Mucosa of descending colon (tissue), 3 donors: Measurements from ENCODE around the gene ATPAF1. TPM values are rescaled to one million over a fixed set of nuclear protein-coding genes. Genes with fewer than 3 reads are reported as not detected.

Experiments used
- ATAC-seq: fragments of 200-7000 bp; cut with Tn5 transposase; one replicate; pipeline ENCODE4 v1.9.1; 2020; ENCODE audit warnings: mild to moderate bottlenecking, moderate library complexity
- DNase-seq, 3 donors: peaks; one replicate each; pipeline ENCODE4 v3.0.0-alpha.2; 2020
- H3K36me3 ChIP-seq: fragments of 200-600 bp; one replicate; pipeline ENCODE4 v1.8.0; 2021; ENCODE audit warnings: low read depth, mild to moderate bottlenecking
- H3K4me1 ChIP-seq: fragments of 200-600 bp; one replicate; pipeline ENCODE4 v1.8.0; 2021; ENCODE audit warnings: low read depth, mild to moderate bottlenecking
- H3K4me3 ChIP-seq: fragments of 200-600 bp; one replicate; pipeline ENCODE4 v1.8.0; 2021; ENCODE audit warnings: mild to moderate bottlenecking
- H3K9me3 ChIP-seq: fragments of 200-600 bp; one replicate; pipeline ENCODE4 v1.8.0; 2021; ENCODE audit warnings: mild to moderate bottlenecking
- CTCF ChIP-seq: fragments of 200-600 bp; IDR thresholded peaks from one replicate; pipeline ENCODE4 v1.8.0; 2022; ENCODE audit warnings: antibody characterized with exemption, mild to moderate bottlenecking
- intact Hi-C, 2 donors: fragments of 100-400 bp; cut with DNase I in 1 of 2; cut with micrococcal nuclease in 1 of 2; formaldehyde crosslinking; loops; one replicate each; pipeline versions ENCODE4 v1.11.0 to v1.11.1; 2022; cut with DNase I, micrococcal nuclease
- total RNA-seq, 3 donors: library from RNA; stranded (reverse); fragmentation: NEBNext Ultra II Directional in 2 of 3; extraction: Animal tissue kit (Norgen Biotek cat#: 25700) in 2 of 3; gene quantifications; one replicate each; pipeline versions ENCODE4 v1.2.1 to v1.2.4, GENCODE V29; 2021 to 2023
- donor health status: DM: no; HTN: no; CAD: no; lungs with moderate emphysema.
- donor health status: DM: no; HTN: no; CAD: no.
- donor health status: DM: no; HTN: yes; CAD: no.

The ATPAF1 gene
- total RNA-seq, 3 donors from 2014 or later, result 49.7 to 54.9 (median 52.6) TPM

- no peaks in the 10 kb centered on the region for H3K9me3 ChIP-seq
- ATAC-seq, result peak; percentile 92
- intact Hi-C loops, result no loop called here
- H3K36me3 ChIP-seq, result no peaks in the 10 kb centered on the region
- peak within 1 kb of the TSS; percentile 67 for H3K4me3 ChIP-seq
- TF ChIP-seq CTCF, result no peak
- peak; percentile 84 to 89 (median 86) for DNase-seq
- peaks cover 26% of the 10 kb centered on the region for H3K4me1 ChIP-seq
Observed at GRCh38 chr1:46616277-46617107, 51.7 kb downstream of the ATPAF1 start, which contains the start of gene MOB3C. Gene MOB3C (minus strand): TSS chr1:46616811. CDS start chr1:46613321, 3,490 bp downstream.

GRCh38 chr1:46615735-46616134 lies 52.4 kb downstream of the ATPAF1 start:
- H3K4me1 ChIP-seq, result peaks cover 26% of the 10 kb centered on the region
- no peaks in the 10 kb centered on the region for H3K36me3 ChIP-seq
- intact Hi-C loops, result no loop called here
- ATAC-seq, result no peak
- H3K9me3 ChIP-seq, result no peaks in the 10 kb centered on the region
- DNase-seq, result peak in 2 of 3 donors; percentile 30 to 42
- H3K4me3 ChIP-seq, result peak overlapping the region; percentile 67
- TF ChIP-seq CTCF, result no peak

DNA sequence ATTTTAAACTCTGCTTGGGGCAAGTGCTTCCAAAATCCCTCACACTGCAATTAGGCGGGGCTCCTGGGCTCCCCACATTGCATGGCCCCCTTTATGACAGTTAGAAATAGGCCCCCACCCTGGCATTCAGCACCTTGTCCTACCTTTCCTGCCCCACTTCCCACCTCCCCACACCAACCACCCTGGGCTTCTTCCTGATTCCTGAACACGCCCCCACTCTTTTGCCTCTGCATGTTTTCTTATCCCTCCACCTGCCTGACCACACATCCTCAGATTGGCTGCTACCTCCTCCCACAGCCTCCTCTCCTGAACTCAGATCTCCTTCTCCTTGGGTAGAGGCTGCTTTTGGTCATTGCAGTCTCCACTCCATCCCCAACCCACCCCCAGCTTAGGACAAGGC lies 53.1 kb downstream of the ATPAF1 start:
- intact Hi-C loops, result no loop called here
- Histone ChIP-seq H3K9me3 (no peaks in the 10 kb centered on the region), H3K4me1 (peaks cover 26% of the 10 kb centered on the region), H3K4me3 (no peak overlapping the region), H3K36me3 (no peaks in the 10 kb centered on the region)
- DNase-seq, result no peak
- TF ChIP-seq CTCF, result no peak
- ATAC-seq, result no peak

GRCh38 chr1:46614604-46614984 lies 53.6 kb downstream of the ATPAF1 start:
- ATAC-seq (no peak), DNase-seq (no peak)
- no peak for TF ChIP-seq CTCF
- H3K4me1 ChIP-seq, result peaks cover 26% of the 10 kb centered on the region
- intact Hi-C loops, result no loop called here
- H3K36me3 ChIP-seq, result no peaks in the 10 kb centered on the region
- H3K9me3 ChIP-seq, result no peaks in the 10 kb centered on the region
- H3K4me3 ChIP-seq, result no peak overlapping the region

GRCh38 chr1:46613661-46614603 lies 54.2 kb downstream of the ATPAF1 start:
- Histone ChIP-seq H3K9me3 (no peaks in the 10 kb centered on the region), H3K36me3 (peaks cover 3% of the 10 kb centered on the region), H3K4me3 (no peak overlapping the region), H3K4me1 (peaks cover 26% of the 10 kb centered on the region)
- no peak for TF ChIP-seq CTCF
- intact Hi-C loops, result no loop called here
- DNase-seq (peak; percentile 76 to 89 (median 77)), ATAC-seq (peak; percentile 28)
